Mesenteric fat pad (tissue), 1 donor: ENCODE measurements around the gene ULK4. TPM values are rescaled to one million over a fixed set of nuclear protein-coding genes. Genes with fewer than 3 reads are reported as not detected.
"Not testable (repeated sequence)": the region's sequence is repeated elsewhere in the genome, so short reads cannot be mapped to it uniquely, and the experiment has no call there.

Experiments
- DNase-seq: peaks from one replicate; pipeline ENCODE4 v3.0.0-alpha.2; 2020; ENCODE audit warnings: low spot score
- total RNA-seq: library from RNA; stranded (reverse); fragmentation: NEBNext Ultra II Directional; extraction: Animal tissue kit (Norgen Biotek cat#: 25700); gene quantifications from one replicate; pipeline ENCODE4 v1.2.1, GENCODE V29; 2021
- donor health status: DM: yes; HTN: yes; CAD: no.

The ULK4 gene
- total RNA-seq, 1 donor from 2014 or later, result 7.9 TPM

GRCh38 chr3:41581700-41582099, 380.2 kb downstream of the ULK4 start:
- no peak for DNase-seq

GRCh38 chr3:41580274-41580959, 381.5 kb downstream of the ULK4 start:
- no peak for DNase-seq

DNA sequence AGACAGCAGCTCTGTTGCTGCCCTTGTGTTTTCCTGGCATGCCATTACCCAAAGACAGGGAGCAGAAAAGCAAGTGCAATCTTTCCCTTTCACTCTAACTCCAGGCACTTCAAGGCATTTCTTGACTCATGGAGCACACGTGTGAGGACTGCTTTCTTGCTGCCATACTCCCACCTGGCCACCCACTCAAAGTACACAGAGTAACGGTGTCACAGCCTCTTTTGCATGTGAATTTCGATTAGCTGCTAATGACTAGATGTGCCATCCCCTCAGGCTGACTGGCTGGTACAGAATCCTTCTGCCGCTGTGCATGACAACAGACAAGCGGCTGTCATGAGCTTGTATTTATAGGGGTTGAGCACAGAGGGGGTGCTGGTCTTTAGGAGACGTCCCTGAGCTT, 382.0 kb downstream of the ULK4 start:
- DNase-seq, result no peak

- DNase-seq, result no peak
These were observed 383.1 kb downstream of the ULK4 start for GRCh38 chr3:41578798-41579197.

DNA sequence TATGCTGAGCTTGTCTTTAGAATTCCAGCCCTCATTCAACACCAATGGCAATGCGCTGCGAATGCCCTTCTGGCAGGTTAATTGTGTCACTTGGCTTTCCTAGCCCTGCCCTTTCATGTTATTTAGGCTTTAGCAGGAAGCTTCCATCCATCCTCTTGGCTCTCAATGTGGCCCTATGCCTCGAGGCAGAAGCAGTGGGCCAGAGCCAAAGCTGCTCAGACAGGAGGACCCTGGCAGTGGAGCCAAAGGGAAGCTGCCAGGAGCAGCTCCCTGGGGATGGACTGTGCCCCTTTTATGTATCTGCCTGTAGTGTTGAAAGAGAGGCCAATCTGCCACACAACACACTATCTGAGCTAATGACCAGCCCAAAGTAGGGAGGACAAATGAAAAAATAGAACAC, 386.2 kb downstream of the ULK4 start:
- DNase-seq, result no peak

- no peak for DNase-seq
These were observed 387.0 kb downstream of the ULK4 start for GRCh38 chr3:41574900-41575299.

DNA sequence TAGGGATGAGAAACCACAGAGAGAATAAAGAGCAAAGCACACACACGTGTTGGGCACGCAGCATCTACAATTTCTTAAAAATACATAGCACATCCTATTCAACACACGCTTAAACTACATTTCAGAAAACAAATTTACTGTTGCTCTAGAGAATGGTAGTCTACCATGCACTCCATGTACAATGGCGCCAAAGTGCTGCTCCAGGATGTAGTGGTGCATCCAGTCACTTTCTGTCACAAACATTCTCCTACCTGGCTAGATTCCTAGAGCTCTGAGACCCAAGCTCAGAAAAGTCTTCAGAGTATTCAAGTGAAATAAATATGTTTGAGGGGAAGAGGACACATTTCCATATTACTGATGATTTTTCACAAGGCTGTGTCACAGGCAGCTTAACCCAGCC, 388.3 kb downstream of the ULK4 start:
- no peak for DNase-seq

- no peak for DNase-seq
These were observed 389.8 kb downstream of the ULK4 start for GRCh38 chr3:41572092-41572491.

DNA sequence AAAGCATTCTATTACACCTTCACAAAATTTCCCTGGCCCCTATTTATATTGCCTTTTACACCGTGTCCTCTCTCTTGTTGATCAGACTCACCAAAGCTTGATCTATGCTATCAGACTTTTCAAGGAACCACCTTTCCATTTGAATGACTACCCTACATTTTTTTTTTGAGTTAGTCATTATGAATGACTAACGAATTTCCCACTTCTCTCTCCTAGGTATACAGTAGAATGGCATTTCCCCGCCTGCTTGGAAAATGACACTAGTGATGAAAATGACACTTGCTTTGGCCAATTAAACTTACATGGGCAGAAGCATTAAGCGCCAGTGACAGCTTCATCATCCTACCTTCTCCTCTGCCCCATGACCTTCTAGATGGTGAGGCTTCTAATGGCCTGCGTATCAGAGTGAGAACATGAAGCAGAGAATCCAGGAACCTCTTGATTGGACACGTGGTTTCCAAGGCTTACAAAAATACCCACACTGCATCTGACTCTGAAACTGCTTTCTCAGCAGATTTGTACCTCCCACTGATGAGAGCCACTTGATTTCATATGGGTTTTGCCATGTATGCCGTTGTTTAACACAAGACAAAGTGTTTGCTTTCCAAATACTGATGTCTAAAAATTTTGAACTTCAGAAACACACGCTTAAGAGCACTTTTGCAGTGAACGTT, 392.1 kb downstream of the ULK4 start:
- DNase-seq, result no peak

- no peak for DNase-seq
These were observed 395.9 kb downstream of the ULK4 start for GRCh38 chr3:41565948-41566514.

GRCh38 chr3:41565003-41565402, 396.9 kb downstream of the ULK4 start:
- DNase-seq, result no peak

DNA sequence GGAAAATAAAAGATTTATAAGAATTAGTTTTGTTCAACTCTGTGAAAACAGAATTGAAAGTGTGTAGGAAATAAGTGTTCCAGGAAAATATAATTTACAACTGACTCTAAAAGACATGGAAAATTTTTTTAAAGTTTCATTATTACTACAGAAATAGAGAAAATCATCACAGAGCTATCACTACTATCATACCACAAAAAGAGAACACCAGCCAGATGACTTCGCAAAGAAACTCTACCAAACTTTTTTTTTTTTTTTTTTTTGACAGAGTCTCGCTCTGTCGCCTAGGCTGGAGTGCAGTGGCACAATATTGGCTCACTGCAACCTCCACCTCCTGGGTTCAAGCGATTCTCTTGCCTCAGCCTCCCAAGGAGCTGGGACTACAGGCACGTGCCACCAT, 405.7 kb downstream of the ULK4 start:
- not testable (repeated sequence) for DNase-seq

- no peak for DNase-seq
These were observed 428.9 kb downstream of the ULK4 start for GRCh38 chr3:41532976-41533375.

DNA sequence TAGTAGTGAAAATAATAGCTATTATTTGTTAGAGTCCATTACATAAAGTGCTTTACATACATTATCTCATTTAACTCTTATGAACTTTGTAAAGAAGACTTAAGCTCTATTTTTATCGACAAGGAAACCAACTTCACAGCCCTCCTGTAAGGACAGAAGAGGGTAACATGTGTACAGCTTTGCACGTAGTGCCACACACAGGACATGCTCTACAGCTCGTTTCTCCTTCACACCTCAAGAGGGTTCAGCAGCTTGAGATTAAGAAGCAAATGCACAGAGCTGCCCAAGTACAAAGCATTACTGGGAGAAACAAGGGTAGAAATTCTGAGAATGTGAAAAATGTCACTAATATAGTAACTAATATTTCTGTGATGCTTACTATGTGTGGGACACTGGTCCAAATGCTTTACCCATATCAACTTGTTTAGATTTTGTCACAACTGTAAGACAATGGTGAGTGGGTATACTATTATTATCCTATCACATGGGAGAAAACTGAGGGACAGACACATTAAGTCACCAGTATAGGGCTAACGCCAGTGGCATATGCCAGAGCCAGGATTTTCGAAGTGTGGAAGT, 434.8 kb downstream of the ULK4 start:
- no peak for DNase-seq

- DNase-seq, result no peak
These were observed 436.4 kb downstream of the ULK4 start for GRCh38 chr3:41525303-41526064.

DNA sequence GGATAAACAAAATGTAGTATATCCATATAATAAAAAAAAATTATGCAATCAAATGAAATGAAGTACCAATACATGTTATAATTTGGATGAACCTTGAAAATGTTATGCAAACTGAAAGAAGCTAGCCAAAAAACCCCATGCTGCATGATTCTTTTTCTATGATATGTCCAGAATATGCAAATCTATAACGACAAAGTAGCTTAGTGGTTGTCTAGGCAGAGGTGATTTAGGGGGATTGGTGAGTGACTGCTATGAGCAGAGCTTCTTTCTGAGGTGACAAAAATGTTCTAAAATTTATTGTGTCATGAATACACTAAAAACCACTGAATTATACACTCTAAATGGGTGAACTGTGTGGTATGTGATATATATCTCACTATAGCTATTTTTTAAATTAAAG, 438.0 kb downstream of the ULK4 start:
- DNase-seq, result no peak

GRCh38 chr3:41522612-41523011, 439.3 kb downstream of the ULK4 start:
- DNase-seq, result no peak

- no peak for DNase-seq
These were observed 440.8 kb downstream of the ULK4 start for GRCh38 chr3:41521010-41521655.

GRCh38 chr3:41519746-41520145, 442.2 kb downstream of the ULK4 start:
- DNase-seq, result no peak

GRCh38 chr3:41518626-41519025, 443.3 kb downstream of the ULK4 start:
- no peak for DNase-seq

DNA sequence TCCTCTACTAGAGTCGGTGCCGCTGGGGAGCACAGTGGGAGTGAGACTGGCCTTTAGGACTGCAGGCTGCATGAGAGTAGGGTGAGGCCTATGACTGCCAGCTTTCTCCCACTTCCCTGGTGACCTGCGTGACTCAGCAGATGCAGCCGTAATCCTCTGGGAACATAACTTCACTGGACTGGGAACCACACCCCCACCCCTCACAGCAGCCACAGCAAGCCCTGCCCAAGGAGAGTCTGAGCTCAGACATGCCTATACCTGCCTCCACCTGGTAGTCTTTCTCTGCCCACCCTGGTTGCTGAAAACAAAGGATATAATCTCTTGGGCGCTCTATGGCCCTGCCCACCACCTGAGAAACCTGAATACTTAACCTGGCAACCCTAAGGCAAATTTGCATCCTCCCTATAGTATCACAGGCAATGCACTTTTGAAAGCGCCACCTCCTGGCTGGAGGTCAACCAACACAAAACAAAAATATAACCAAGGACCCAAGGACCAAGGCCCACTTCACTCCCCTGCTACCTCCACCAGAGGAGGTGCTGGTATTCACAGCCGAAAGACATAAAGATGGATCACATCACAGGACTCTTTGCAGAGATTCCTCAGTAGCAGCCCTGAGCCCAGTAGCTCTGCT, 453.7 kb downstream of the ULK4 start:
- no peak for DNase-seq
